DOHH2 (cell line): ENCODE measurements around the gene PRDM11.

ENCODE experiments used
- CTCF ChIP-seq: fragments of 200-600 bp; sonication (generic); IDR thresholded peaks from one replicate; pipeline ENCODE4 v1.5.1; 2014; ENCODE audit warnings: antibody characterized with exemption, mild to moderate bottlenecking, low read depth, low read length; ENCODE audit not compliant: poor library complexity, severe bottlenecking
- EZH2phosphoT487 ChIP-seq: fragments of 200-600 bp; sonication (generic); IDR thresholded peaks from 2 replicates; pipeline ENCODE4 v1.6.1; 2017; ENCODE audit warnings: borderline replicate concordance, mild to moderate bottlenecking, antibody characterized with exemption, low read length, moderate library complexity, mixed read lengths

GRCh38 chr11:45145379-45146071 lies 914 bp upstream of the PRDM11 start:
- TF ChIP-seq CTCF, result no peak
- TF ChIP-seq EZH2phosphoT487, result no peak
